ENCODE measurements around the gene TST. TPM values are rescaled to one million over a fixed set of nuclear protein-coding genes. Genes with fewer than 3 reads are reported as not detected.
A peak's percentile ranks its signal among the peaks of the same experiment; 100 is the strongest.

The TST gene
- 10 to 100 TPM; 46.3 to 64.8 (median 50.7) TPM for polyA plus RNA-seq (ENCODE audit: insufficient read length in 4 of 4)

GRCh38 chr22:37019309-37020191 is at the start of gene TST, which contains the start of gene MPST:
TST (minus strand) TSS chr22:37019447; CDS start chr22:37018732, 715 bp downstream.
MPST (plus strand) TSS chr22:37019742; CDS start chr22:37019837, 95 bp downstream.
- DNase-seq (ENCODE audit: low read depth in 4 of 4, low spot score in 3 of 4) = peak in 2 of 4 donors; percentile 77 to 78

- DNase-seq (ENCODE audit: low read depth in 4 of 4, low spot score in 3 of 4) = no peak
Observed at GRCh38 chr22:37068859-37069258, 49.6 kb upstream of the TST start.

- DNase-seq (ENCODE audit: low read depth in 4 of 4, low spot score in 3 of 4) = no peak
Observed at GRCh38 chr22:37067428-37067827, 48.2 kb upstream of the TST start.

GRCh38 chr22:37065961-37066360 is 46.7 kb upstream of the TST start:
- no peak for DNase-seq (ENCODE audit: low read depth in 4 of 4, low spot score in 3 of 4)

- no peak for DNase-seq (ENCODE audit: low read depth in 4 of 4, low spot score in 3 of 4)
Observed at GRCh38 chr22:37065180-37065579, 45.9 kb upstream of the TST start.

GRCh38 chr22:37064553-37064952 is 45.3 kb upstream of the TST start:
- no peak for DNase-seq (ENCODE audit: low read depth in 4 of 4, low spot score in 3 of 4)

GRCh38 chr22:37063431-37064420 is 44.5 kb upstream of the TST start:
- DNase-seq (ENCODE audit: low read depth in 4 of 4, low spot score in 3 of 4) = no peak

- DNase-seq (ENCODE audit: low read depth in 4 of 4, low spot score in 3 of 4) = no peak
Observed at GRCh38 chr22:37062702-37063381, 43.6 kb upstream of the TST start.

GRCh38 chr22:37062376-37062675 is 43.1 kb upstream of the TST start:
- no peak for DNase-seq (ENCODE audit: low read depth in 4 of 4, low spot score in 3 of 4)

- DNase-seq (ENCODE audit: low read depth in 4 of 4, low spot score in 3 of 4) = no peak
Observed at GRCh38 chr22:37061611-37062375, 42.5 kb upstream of the TST start.

GRCh38 chr22:37060801-37061610 is 41.8 kb upstream of the TST start:
- no peak for DNase-seq (ENCODE audit: low read depth in 4 of 4, low spot score in 3 of 4)

- no peak for DNase-seq (ENCODE audit: low read depth in 4 of 4, low spot score in 3 of 4)
Observed at GRCh38 chr22:37059876-37060449, 40.7 kb upstream of the TST start.

- no peak for DNase-seq (ENCODE audit: low read depth in 4 of 4, low spot score in 3 of 4)
Observed at GRCh38 chr22:37058917-37059701, 39.9 kb upstream of the TST start.

GRCh38 chr22:37057796-37058510 is 38.7 kb upstream of the TST start:
- DNase-seq (ENCODE audit: low read depth in 4 of 4, low spot score in 3 of 4) = no peak

GRCh38 chr22:37057226-37057625 is 38.0 kb upstream of the TST start:
- DNase-seq (ENCODE audit: low read depth in 4 of 4, low spot score in 3 of 4) = no peak

GRCh38 chr22:37056246-37056645 is 37.0 kb upstream of the TST start:
- DNase-seq (ENCODE audit: low read depth in 4 of 4, low spot score in 3 of 4) = no peak

- DNase-seq (ENCODE audit: low read depth in 4 of 4, low spot score in 3 of 4) = no peak
Observed at GRCh38 chr22:37054600-37055365, 35.5 kb upstream of the TST start.

All from right renal pelvis (tissue), 4 donors.